HepG2 (cell line): Measurements from ENCODE around the gene NEK7.

Experiments used
- CC2D1A ChIP-seq: sonication (generic); formaldehyde crosslinking; IDR thresholded peaks from 2 replicates; pipeline ENCODE4 v1.8.1; 2023; ENCODE audit warnings: mild to moderate bottlenecking, missing genetic modification reagents
- GABPA ChIP-seq, 2 experiments: IDR thresholded peaks; 2 replicates each; pipeline ENCODE4 v1.6.1; 2011 to 2016; ENCODE audit warnings: low read depth in 2 of 2, low read length in 1 of 2, missing biosample characterization in 1 of 2, missing genetic modification characterization in 1 of 2
- ISL2 ChIP-seq: sonication (generic); formaldehyde crosslinking; IDR thresholded peaks from 2 replicates; pipeline ENCODE4 v1.5.0; 2020; ENCODE audit warnings: missing genetic modification reagents
- JUNB ChIP-seq: sonication (generic); formaldehyde crosslinking; IDR thresholded peaks from 2 replicates; pipeline ENCODE4 v1.8.0; 2022; ENCODE audit warnings: missing genetic modification reagents, mild to moderate bottlenecking, borderline replicate concordance
- NCOA2 ChIP-seq: sonication (generic); formaldehyde crosslinking; IDR thresholded peaks from 2 replicates; pipeline ENCODE4 v1.8.0; 2022; ENCODE audit warnings: inconsistent platforms
- POLR2A ChIP-seq, 2 experiments: IDR thresholded peaks; 2 replicates each; pipeline ENCODE4 v1.6.1; 2011; ENCODE audit warnings: low read depth in 2 of 2, low read length in 2 of 2, mild to moderate bottlenecking in 1 of 2, moderate library complexity in 1 of 2; ENCODE audit not compliant: insufficient read depth in 1 of 2
- TARDBP ChIP-seq: sonication (generic); formaldehyde crosslinking; IDR thresholded peaks from 2 replicates; pipeline ENCODE4 v1.8.0; 2022; ENCODE audit warnings: mild to moderate bottlenecking, missing genetic modification reagents
- TBX3 ChIP-seq: fragments of 450-650 bp; IDR thresholded peaks from 2 replicates; pipeline ENCODE4 v1.6.1; 2017; ENCODE audit warnings: antibody characterized with exemption, mild to moderate bottlenecking, inconsistent platforms, borderline replicate concordance
- YY1 ChIP-seq: IDR thresholded peaks from 2 replicates; pipeline ENCODE4 v1.6.1; 2011; ENCODE audit warnings: low read length, low read depth, moderate library complexity, mild to moderate bottlenecking; ENCODE audit not compliant: insufficient read depth, insufficient replicate concordance
- ZNF337 ChIP-seq: sonication (generic); formaldehyde crosslinking; IDR thresholded peaks from 2 replicates; pipeline ENCODE4 v1.5.1; 2020; ENCODE audit warnings: missing genetic modification reagents, low read depth, mild to moderate bottlenecking, borderline replicate concordance
- ZNF724P ChIP-seq: sonication (generic); formaldehyde crosslinking; IDR thresholded peaks from 2 replicates; pipeline ENCODE4 v1.8.0; 2022; ENCODE audit warnings: missing genetic modification reagents, borderline replicate concordance
- ZNF772 ChIP-seq: sonication (generic); formaldehyde crosslinking; IDR thresholded peaks from 2 replicates; pipeline ENCODE4 v1.5.0; 2020; ENCODE audit warnings: mild to moderate bottlenecking, missing genetic modification reagents
- TF ChIP-seq, protein P1 (sequence below): sonication (generic); formaldehyde crosslinking; IDR thresholded peaks from 2 replicates; pipeline ENCODE4 v1.4.0; 2020; ENCODE audit warnings: missing genetic modification reagents
- TF ChIP-seq, protein P2 (sequence below): sonication (generic); formaldehyde crosslinking; IDR thresholded peaks from 2 replicates; pipeline ENCODE4 v1.5.0; 2020; ENCODE audit warnings: mild to moderate bottlenecking, missing genetic modification reagents, moderate library complexity

GRCh38 chr1:198291036-198291435 is 134.2 kb downstream of the NEK7 start:
- TF ChIP-seq JUNB (CRISPR knock-in tag), result no peak
- no peak for TF ChIP-seq CC2D1A (CRISPR knock-in tag)
- TF ChIP-seq GABPA (IDR thresholded peaks at IDR 0.05; ENCODE audit: low read depth, low read length), result no peak
- TF ChIP-seq GABPA (CRISPR knock-in tag; IDR thresholded peaks at IDR 0.05; ENCODE audit: low read depth), result no peak
- no peak for TF ChIP-seq TARDBP (CRISPR knock-in tag)
- TF ChIP-seq YY1, result no peak
- no peak for TF ChIP-seq ZNF724P (CRISPR knock-in tag)
- TF ChIP-seq, protein P1, sequence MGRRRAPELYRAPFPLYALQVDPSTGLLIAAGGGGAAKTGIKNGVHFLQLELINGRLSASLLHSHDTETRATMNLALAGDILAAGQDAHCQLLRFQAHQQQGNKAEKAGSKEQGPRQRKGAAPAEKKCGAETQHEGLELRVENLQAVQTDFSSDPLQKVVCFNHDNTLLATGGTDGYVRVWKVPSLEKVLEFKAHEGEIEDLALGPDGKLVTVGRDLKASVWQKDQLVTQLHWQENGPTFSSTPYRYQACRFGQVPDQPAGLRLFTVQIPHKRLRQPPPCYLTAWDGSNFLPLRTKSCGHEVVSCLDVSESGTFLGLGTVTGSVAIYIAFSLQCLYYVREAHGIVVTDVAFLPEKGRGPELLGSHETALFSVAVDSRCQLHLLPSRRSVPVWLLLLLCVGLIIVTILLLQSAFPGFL, result no peak
- no peak for TF ChIP-seq POLR2A (IDR thresholded peaks at IDR 0.05; ENCODE audit: insufficient read depth in 1 of 2, low read depth in 2 of 2, low read length in 2 of 2)
- TF ChIP-seq ZNF337, result no peak
- TF ChIP-seq NCOA2 (CRISPR knock-in tag), result no peak
- TF ChIP-seq, protein P2, sequence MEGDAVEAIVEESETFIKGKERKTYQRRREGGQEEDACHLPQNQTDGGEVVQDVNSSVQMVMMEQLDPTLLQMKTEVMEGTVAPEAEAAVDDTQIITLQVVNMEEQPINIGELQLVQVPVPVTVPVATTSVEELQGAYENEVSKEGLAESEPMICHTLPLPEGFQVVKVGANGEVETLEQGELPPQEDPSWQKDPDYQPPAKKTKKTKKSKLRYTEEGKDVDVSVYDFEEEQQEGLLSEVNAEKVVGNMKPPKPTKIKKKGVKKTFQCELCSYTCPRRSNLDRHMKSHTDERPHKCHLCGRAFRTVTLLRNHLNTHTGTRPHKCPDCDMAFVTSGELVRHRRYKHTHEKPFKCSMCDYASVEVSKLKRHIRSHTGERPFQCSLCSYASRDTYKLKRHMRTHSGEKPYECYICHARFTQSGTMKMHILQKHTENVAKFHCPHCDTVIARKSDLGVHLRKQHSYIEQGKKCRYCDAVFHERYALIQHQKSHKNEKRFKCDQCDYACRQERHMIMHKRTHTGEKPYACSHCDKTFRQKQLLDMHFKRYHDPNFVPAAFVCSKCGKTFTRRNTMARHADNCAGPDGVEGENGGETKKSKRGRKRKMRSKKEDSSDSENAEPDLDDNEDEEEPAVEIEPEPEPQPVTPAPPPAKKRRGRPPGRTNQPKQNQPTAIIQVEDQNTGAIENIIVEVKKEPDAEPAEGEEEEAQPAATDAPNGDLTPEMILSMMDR (CRISPR knock-in tag), result no peak; the same call in 1 of the 2 replicates
- TF ChIP-seq TBX3, result no peak
- TF ChIP-seq ZNF772 (CRISPR knock-in tag), result no peak
- no peak for TF ChIP-seq ISL2 (CRISPR knock-in tag)
